Measurements from ENCODE around the gene DNMT3A.
A peak's percentile ranks its signal among the peaks of the same experiment; 100 is the strongest.
"Not testable (repeated sequence)": the region's sequence is repeated elsewhere in the genome, so short reads cannot be mapped to it uniquely, and the experiment has no call there.

The DNMT3A gene

DNA sequence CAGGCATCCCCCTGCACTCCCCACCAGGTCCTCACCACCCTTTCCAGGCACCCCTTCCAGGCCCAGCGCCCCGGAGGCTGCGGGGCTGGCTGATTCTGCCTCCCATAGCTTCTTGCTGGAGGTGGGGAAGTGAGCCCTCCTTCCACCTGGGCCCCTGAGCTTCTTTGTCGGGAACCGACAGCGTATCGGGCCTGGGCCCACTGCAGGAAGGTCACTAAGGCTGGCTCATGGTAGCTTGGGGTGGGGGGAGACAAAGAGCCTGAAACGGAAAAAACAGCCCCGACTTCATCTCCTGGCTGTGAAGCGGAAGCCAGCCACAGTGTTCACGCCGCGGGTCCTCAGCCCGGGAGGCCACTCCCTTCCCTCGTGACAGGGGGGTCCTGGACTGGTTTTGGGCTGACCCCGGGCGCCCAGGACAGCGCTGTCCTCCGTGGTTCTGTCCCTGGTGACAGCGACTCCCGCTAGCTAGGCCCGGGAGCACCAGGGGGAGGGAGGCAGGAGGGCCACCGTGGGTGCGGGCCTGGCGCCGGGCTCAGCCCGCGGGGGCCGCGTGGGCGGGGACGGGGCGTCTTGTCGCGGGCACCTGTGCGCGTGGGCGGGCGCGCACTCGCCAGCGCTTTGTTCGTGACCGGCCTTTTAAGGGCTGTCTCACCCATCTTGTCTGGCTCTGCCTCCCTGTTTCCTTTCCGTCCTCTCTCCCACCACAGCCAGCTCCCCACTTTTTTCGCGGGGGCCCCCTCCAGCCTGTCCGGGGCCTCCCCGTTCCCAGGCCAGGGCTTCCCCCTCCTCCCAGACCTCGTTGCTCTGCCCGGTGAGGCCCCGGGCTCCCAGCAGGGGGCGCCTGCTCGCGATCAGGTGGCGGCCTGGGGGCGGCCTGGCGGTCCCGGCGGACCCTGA is 64.9 kb downstream of the DNMT3A start:
- DNase-seq: no peak

DNA sequence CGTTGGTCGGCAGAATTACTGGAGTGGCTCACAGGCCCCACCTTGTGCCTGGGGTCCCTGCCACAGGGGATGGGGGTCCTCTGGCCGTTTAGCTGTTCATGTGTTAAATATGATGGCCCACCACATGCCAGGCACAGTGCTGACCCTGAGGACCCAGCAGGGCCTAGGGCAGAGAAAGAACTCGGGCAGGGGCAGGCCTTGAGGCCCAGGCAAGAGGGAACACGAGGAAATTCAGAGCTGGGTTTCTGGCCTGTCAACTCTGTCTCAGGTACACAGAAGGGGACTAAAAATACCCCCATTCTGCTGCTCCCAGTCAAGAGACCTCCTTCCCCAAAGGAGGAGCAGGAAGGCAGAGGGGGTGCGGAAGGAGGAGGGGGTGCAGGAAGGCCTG is 66.2 kb downstream of the DNMT3A start:
- DNase-seq: no peak

DNA sequence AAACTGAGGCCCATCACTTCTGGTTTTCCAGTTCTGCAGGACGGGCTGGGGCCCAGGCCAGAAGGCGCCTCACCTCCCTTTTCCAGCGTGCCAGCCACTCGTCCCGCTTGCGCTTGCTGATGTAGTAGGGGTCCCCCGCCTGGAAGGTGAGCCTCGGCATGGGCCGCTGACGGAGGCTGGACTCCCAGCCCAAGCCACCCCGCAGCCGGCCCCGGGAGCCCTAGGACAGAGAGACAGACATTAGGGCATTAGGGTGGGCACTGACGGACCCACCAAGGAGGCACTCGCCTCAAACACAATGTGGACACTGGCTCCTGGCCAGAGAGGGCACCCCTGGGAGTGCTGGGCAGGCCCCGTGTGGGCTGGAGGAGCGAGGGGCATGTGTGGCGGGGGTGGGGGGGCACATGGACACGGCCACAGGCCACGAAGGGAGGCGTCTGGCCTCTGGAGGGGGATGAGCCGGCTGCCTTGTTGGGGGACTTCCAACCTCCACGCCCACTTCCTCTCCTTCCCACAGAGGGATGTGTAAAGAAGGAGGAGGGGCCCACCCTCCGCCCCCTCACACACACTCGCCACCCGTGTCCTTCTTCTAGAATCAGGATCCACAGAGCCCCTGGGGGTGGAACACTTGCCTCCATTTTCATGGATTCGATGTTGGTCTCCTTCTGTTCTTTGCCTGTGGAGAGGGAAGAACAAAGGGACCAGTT is 66.7 kb downstream of the DNMT3A start:
- DNase-seq: no peak

DNA sequence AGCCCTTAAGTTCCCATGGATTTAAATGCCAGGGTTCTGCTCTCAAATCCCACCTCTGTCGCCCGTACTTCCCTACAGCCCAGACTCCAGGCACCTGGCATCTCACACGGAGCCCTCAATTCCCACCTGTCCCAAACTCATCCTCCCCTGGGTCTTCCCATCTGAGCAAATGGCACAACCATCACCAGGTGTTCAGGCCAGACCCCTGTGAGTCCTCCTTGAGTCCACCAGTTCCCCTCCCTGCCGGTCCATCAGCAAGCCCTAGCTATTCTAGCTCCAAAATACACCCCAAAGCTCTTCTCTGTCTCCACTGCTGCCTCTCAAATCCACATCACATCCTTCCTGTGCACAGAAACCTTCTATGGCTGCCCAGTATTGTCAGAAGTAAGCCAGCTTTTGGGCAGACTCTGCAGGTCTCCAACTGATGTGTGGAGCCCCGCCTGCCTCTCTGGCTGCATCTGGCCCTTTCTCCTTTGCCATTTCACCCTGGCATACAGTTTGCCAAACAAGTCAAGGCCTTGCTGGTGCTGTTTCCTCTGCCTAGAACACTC is 67.7 kb downstream of the DNMT3A start:
- no peak for DNase-seq

DNA sequence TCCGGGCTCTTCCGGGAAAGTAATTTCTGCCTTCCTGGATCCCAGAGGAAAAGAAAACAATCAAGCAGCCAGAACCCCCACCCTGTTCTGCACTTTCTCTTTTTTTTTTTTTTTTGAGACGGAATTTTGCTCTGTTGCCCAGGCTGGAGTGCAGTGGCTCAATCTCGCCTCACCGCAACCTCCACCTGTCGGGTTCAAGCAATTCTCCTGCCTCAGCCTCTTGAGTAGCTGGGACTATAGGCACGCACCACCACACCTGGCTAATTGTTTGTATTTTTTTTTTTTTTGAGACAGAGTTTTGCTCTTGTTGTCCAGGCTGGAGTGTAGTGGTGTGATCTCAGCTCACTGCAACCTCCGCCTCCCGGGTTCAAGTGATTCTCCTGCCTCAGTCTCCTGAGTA is 69.0 kb downstream of the DNMT3A start:
- DNase-seq: not testable (repeated sequence)

DNA sequence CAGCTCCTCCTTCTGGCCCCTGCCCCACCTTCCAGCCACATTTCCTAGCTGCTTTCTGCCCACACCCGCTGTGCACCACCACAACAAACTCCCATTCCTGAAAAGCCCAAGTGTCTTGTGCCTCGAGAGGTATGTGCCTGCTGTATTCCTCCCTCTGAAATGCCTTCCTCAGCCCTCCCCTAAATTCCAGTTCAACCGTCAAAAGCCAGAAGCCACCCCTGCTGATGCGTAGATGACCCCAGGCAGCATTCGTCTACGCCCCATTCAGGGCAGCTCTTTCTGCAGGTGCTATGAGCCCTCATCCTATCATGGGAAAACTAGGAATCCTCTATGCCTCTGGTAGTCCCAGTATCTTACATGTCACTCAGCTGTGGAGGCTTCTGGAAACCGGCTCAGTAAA is 71.7 kb downstream of the DNMT3A start:
- no peak for DNase-seq

DNA sequence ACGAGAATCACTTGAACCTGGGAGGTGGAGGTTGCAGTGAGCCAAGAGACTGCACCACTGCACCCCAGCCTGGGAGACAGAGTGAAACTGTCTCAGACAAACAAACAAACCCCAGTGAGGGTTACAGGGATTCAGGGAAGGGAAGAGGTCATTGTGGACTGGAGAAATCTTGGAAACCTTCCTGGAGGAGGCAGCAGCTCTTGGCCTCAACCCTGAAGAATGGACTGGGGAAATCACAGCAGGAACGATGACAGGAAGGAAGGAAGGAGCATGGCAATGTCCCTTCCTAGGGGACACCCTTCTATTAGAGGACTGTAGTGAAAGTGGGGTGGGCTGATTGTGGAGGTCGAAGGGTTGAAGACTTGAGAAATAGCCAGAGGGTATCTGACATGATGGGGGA is 72.5 kb downstream of the DNMT3A start:
- DNase-seq: no peak

DNA sequence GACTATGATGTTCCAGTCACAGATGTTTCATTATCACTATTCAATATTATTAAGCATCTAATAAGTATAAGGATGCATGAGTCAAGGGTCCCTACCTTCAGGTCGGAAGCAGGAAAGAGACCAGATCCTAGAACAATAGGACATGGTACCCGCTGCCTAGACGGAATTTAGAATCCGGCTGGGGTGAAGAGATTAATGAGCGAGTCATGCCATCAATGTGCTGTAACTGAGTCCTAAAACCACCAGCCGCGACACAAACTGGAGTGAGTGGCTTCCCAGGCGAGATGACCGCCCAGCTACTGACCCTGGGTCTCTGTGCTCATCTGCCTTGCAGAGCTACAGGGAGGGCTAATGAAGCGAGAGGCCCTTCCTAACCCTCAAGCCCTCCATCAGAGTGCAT is 73.6 kb downstream of the DNMT3A start:
- no peak for DNase-seq

DNA sequence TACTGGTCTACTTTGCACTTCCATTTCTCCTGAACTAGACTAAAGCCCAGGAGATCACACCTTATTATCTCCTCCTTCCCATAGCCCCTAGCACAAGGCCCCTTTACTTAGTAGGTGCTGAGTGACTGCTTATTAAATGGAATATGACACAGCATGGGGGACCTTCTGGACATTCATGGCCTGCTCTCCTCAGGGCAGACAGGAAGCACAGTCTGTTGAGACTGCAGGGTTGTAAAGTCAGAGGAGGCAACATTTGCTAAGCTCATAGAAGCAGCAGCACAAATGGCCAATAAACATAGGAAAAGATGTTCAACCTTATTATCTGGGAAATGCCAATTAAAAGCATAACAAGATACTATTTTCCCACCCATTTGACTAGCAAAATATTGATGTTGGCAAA is 75.3 kb downstream of the DNMT3A start:
- no peak for DNase-seq

DNA sequence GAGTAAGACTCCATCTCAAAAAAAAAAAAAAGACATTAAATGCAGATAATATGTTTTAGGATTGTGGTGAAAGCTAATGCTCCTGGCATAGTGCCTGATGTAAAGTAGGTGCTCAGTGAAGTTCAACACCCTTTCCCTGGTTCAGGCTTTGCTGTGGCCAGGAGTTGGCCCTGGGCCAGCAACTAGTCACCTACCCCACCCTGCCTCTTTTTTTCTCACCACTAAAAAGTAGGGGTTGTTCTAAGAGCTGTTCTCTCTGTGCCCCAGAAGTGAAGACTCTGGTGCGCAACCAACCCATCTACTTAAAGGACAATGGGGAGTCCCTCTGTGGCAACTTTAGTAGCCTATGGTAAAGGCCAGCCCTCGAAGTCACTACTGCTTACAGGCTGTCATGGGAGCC is 75.9 kb downstream of the DNMT3A start:
- DNase-seq: peak; percentile 50

DNA sequence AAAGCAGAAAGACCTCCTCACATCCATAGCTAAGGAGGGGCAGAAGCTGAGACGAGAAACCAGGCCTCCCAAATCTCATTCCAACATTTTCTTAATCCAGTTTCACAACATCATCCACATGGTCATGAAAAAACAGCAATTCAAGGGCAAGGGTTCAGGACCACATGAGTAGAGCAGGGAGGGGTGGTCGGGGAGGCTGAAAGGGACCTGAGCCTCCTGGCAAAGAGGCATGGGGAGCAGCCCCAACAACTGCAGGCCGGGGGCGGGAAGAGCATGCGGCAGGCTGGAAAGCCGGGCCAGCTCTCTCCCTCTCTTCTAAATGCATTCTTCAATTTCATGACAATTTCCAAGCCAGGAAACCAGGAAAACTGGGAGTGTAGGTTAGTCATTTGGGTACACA is 76.7 kb downstream of the DNMT3A start:
- no peak for DNase-seq

DNA sequence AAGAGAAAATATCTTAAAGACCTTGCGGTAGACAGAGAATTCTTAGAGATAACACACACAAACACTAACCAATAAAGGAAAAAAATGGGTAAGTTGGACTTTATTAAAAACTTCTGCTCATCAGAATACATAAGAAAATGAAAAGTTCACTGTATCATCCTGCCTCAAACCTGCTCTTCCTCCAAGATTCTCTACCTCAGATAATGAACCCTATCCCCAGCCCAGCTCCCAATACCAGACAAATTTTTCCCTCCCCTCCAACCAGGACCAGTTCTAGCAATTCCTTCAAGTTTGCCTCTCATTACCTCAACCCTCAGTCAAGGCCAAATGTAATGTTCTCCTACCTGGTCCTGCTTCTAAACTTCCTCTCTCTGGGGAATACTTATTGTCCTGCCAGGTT is 79.4 kb downstream of the DNMT3A start:
- no peak for DNase-seq

DNA sequence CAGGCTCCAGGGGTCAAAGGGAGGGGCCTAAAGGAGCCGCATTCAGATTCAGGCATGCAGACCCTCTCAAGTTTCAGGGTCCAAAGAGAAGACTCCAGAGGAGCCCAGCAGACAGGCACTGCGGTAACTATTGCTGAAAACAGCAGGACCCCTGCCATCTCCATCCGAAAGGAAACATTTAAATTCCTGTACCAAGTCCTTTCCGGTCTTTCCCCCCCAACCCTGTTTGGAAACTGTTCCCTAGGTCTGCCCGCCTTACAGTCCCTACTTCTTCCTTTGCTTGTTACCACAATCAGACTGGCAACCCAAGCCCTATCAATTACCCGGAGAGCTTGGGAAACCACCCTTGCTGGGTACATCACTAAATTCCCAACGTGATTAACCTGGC is 82.0 kb downstream of the DNMT3A start:
- DNase-seq: no peak

DNA sequence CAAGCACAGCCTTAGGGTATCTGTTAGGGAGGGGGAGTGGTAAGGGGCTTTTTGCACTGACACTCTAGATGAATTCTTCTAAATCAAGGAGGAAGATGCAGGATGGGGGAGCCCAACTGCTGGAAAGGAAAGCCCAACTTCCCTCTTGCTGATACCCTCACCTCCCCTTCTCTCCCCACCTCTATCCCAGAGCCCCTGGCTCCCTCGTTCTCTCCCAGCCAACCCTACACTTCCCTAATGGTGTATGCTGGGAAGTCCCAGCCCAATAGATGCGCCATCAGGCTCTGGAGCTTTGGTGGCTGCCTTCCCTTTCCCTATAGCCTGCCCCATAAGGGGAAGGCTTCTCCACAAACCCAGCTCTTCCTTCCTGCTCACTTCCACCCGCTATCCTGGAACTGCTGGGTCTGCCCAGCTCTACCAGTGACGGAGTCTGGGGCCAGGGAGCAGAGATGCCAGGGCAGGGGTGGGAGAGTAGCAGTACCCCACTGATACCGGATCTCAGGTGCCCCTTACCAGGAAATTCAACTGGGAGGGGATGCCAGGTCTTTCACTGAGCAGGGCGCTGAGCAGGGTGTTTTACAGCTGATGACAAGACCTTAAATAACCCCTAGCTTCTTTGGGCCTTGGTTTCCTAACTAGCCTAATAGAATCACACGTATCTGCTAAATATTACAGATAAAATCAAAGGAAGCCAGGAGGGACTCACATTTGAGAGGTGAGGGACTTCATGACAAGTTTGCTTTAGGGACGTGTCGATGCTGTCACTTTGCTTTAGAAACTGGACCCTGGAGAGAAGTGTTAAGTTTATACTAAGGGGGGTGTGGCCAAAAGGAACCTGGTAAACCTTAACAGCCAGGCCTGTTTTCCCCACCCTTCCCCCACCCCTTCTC is 82.6 kb downstream of the DNMT3A start:
- no peak for DNase-seq

DNA sequence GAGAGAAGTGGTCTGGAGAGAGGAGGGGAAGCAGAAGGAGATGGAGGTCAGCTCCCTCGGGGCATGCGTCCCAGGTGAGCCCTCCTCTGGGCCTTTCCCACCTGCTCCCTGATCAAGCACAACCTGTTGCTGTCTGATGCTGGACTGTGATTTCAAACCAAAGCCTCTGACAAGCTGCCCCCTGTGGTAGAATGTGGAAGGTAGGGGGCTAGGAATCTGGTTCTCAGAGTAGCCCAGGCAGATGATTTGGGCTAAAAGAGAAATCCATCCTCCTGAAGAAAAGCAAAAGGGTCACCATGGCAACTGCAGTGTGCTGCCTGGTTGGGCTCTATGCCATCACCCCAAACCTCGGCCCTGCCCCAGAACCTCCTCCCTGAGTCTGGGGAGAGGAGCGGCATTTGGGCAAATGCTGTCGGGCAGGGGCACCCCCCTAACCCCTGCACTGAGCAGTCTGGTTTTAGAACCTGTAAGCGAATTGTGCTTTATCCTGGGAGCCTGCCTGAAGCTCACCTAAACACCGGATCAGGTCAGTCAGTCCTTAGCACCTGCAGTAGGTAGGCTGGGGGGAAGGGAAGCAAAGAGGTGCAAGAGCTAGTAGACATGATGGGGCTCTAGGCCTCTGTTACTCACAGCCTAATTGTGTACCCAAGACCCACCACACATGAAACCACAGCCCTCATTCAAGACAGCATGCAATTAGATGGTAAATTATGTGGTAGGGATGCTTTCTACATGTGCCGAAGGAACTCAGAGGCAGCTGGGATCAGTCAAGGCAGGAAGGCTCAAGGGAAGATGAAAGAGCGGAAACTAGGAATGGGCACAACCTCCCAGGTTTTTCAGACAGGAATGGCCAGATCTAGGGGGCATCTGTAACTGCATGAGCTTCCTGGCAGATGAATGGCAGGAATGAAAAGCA is 83.5 kb downstream of the DNMT3A start:
- DNase-seq: no peak

DNA sequence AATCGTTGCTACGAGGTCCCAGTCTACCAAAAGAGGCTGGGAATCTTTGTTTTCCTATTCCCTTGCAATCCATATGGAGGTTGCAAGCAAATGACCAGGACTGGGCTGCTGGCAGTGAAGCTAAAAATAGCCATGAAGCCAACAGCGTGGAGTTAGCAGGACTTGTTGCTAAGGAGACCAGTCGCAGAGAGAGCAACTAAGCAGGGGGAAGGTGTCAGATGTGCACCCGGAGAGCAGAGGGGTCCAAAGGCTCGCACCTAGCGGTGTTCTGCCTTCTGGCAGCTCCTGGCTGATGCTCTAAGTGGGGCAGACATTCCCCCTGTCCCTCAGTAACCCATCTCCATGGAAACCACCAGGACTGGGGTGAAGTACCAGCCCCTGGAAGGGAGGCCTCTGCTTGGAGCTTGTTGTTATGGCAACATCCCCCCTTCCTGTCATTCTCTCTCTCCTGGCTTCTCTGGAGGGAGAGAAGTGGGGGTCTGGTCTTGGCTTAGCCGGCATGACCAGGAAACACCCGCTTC is 84.6 kb downstream of the DNMT3A start:
- no peak for DNase-seq

DNA sequence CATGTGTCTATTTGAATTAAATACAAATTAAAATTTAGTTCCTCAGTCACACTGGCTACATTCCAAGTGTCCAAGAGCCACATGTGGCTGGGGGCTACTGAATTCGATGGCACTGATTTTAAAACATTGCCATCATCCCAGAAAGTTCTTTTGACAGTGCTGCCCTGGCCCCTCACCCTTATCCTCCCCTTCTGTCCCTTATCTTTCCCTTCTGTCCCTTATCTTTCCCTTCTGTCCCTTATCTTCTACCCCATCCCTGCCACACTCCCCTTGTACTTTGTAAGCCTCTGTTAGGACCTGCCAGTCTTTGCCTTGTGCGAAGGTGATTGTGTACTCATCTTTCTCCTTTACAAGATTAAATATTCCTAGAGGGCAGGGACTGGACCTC is 85.2 kb downstream of the DNMT3A start:
- no peak for DNase-seq

DNA sequence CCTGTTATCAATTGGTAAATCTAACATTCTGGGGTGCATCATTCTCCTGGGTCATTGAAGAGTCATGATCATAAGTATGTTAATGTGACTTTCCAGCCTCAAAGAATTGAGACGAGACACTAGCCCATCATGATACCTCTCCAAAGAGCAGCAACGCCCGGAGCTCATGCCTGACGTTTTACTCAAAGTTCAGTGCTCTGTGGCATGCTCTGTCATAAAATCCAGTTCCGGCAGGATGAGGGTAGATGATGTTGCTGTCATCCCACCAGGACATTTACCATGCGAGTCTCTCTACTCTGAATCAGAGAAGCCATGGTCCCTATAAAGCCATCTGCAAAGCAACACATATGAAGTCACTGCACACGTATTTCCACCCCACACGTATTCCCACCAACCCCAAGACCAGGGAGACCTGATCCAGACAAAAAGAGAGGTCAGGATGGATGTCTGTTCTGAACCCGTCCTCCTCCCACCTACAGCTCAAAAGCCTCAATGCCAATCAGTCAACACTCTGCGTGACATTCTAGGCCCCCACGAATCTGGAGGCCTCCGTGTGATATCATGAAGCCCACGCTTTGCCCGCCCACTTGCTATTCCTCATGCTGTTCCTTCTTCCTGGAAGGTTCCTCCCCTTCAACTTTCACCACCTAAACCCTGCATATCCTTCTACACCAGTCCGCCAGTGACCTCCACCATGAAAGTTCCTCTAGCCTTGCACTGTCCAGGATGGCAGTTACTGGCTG is 85.8 kb downstream of the DNMT3A start:
- no peak for DNase-seq

DNA sequence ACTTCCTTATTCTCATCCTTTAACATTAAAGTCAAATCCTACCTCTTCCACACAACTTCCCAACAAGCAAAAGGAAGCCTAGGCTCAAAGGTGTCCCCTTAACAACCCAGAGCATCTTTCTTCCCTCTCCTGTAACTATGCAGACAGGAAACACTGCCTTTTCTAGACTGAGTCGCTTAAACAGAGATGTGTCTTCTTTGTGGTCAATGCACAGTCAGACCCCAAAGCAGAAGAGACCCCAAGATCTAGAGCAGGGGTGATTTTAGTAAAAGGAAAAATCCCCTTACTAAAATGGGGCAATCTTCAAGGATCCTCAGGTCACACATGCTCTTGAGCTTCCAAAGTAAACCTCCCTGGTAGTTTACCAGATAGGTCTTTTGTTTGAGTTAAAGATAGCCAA is 86.8 kb downstream of the DNMT3A start:
- DNase-seq: no peak

DNA sequence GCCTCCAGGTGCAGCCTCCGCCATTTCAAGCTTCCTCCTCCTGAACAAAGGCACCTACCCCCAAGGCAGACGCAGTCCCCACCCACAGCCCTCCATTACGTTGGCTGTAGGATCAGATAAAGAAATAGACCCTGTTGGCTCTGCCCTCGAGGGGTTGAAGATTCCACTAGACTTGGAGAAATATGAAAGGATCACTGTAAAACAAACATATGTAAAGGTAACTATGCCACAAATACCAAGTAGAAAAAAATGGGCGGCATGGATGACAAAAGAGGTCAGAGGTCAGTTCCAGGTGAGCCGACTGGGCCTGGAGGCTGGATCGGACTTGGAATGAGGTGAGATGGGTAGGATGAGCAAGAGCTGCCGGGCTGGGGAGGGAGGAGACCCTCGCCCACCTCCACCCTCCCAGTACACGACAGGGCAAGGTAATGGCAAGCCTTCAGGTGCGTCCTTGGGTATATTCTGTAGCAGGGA is 88.5 kb downstream of the DNMT3A start:
- DNase-seq: no peak

Measured in RPMI8226 (cell line).